ENCODE data around the gene ACSL5. TPM values are rescaled to one million over a fixed set of nuclear protein-coding genes. Genes with fewer than 3 reads are reported as not detected.

Gene ACSL5
- total RNA-seq, 1 donor from 2014 or later: 1.5 TPM

GRCh38 chr10:112390125-112390703, 16.3 kb downstream of the ACSL5 start:
- DNase-seq (ENCODE audit: low read depth): no peak
- H3K27me3 ChIP-seq (ENCODE audit: control insufficient read depth, insufficient read depth, low read length): no peaks in the 10 kb centered on the region
- TF ChIP-seq CTCF (IDR thresholded peaks at IDR 0.05; ENCODE audit: insufficient read depth, low read length, poor library complexity, severe bottlenecking): no peak
- H3K36me3 ChIP-seq (ENCODE audit: control insufficient read depth, insufficient read depth, low read length): no peaks in the 10 kb centered on the region
- no peak overlapping the region for H3K4me3 ChIP-seq (ENCODE audit: low read depth, low read length)

- Histone ChIP-seq H3K36me3 (ENCODE audit: control insufficient read depth, insufficient read depth, low read length) (no peaks in the 10 kb centered on the region), H3K27me3 (ENCODE audit: control insufficient read depth, insufficient read depth, low read length) (no peaks in the 10 kb centered on the region), H3K4me3 (ENCODE audit: low read depth, low read length) (no peak overlapping the region)
- no peak for DNase-seq (ENCODE audit: low read depth)
- no peak for TF ChIP-seq CTCF (IDR thresholded peaks at IDR 0.05; ENCODE audit: insufficient read depth, low read length, poor library complexity, severe bottlenecking)
Measured at GRCh38 chr10:112393341-112393740, 19.4 kb downstream of the ACSL5 start.

GRCh38 chr10:112393827-112394226, 19.9 kb downstream of the ACSL5 start:
- no peak for TF ChIP-seq CTCF (IDR thresholded peaks at IDR 0.05; ENCODE audit: insufficient read depth, low read length, poor library complexity, severe bottlenecking)
- DNase-seq (ENCODE audit: low read depth): no peak
- Histone ChIP-seq H3K36me3 (ENCODE audit: control insufficient read depth, insufficient read depth, low read length) (no peaks in the 10 kb centered on the region), H3K27me3 (ENCODE audit: control insufficient read depth, insufficient read depth, low read length) (no peaks in the 10 kb centered on the region), H3K4me3 (ENCODE audit: low read depth, low read length) (no peak overlapping the region)

- TF ChIP-seq CTCF (IDR thresholded peaks at IDR 0.05; ENCODE audit: insufficient read depth, low read length, poor library complexity, severe bottlenecking): no peak
- H3K4me3 ChIP-seq (ENCODE audit: low read depth, low read length): no peak overlapping the region
- no peaks in the 10 kb centered on the region for H3K36me3 ChIP-seq (ENCODE audit: control insufficient read depth, insufficient read depth, low read length)
- DNase-seq (ENCODE audit: low read depth): no peak
- H3K27me3 ChIP-seq (ENCODE audit: control insufficient read depth, insufficient read depth, low read length): no peaks in the 10 kb centered on the region
Measured at GRCh38 chr10:112394475-112394875, 20.6 kb downstream of the ACSL5 start.

- no peaks in the 10 kb centered on the region for H3K27me3 ChIP-seq (ENCODE audit: control insufficient read depth, insufficient read depth, low read length)
- H3K36me3 ChIP-seq (ENCODE audit: control insufficient read depth, insufficient read depth, low read length): no peaks in the 10 kb centered on the region
- DNase-seq (ENCODE audit: low read depth): no peak
- TF ChIP-seq CTCF (IDR thresholded peaks at IDR 0.05; ENCODE audit: insufficient read depth, low read length, poor library complexity, severe bottlenecking): no peak
- H3K4me3 ChIP-seq (ENCODE audit: low read depth, low read length): no peak overlapping the region
Measured at GRCh38 chr10:112395809-112396530, 22.1 kb downstream of the ACSL5 start.

- no peaks in the 10 kb centered on the region for H3K27me3 ChIP-seq (ENCODE audit: control insufficient read depth, insufficient read depth, low read length)
- DNase-seq (ENCODE audit: low read depth): no peak
- no peaks in the 10 kb centered on the region for H3K36me3 ChIP-seq (ENCODE audit: control insufficient read depth, insufficient read depth, low read length)
- H3K4me3 ChIP-seq (ENCODE audit: low read depth, low read length): no peak overlapping the region
- TF ChIP-seq CTCF (IDR thresholded peaks at IDR 0.05; ENCODE audit: insufficient read depth, low read length, poor library complexity, severe bottlenecking): no peak
Measured at GRCh38 chr10:112397592-112397991, 23.7 kb downstream of the ACSL5 start.
